Body of pancreas (tissue), 4 donors: ENCODE data around the gene SUN1. TPM values are rescaled to one million over a fixed set of nuclear protein-coding genes. Genes with fewer than 3 reads are reported as not detected.

ENCODE experiments used
- ATAC-seq: fragments of 150-250 bp; one replicate; pipeline ENCODE4 v1.9.1; 2016
- DNase-seq, 4 donors: peaks; one replicate each; pipeline ENCODE4 v3.0.0-alpha.2; 2019
- H3K27ac ChIP-seq, 4 donors: fragments of 200-600 bp; sonication (generic); 1 replicate in 3 of 4; 2 replicates in 1 of 4; pipeline versions ENCODE4 v1.5.1 to v1.6.1; 2016 to 2019; ENCODE audit warnings: mild to moderate bottlenecking in 1 of 4, mixed read lengths in 1 of 4, moderate library complexity in 1 of 4
- H3K27me3 ChIP-seq, 2 donors: fragments of 200-600 bp; sonication (generic); one replicate each; pipeline ENCODE4 v1.6.0; 2016; ENCODE audit warnings: mild to moderate bottlenecking in 1 of 2
- H3K36me3 ChIP-seq, 2 donors: fragments of 200-600 bp; sonication (generic); replicated peaks in 1 of 2; 2 replicates each; pipeline ENCODE4 v1.5.1; 2016; ENCODE audit warnings: low read depth in 2 of 2; ENCODE audit not compliant: insufficient read depth in 1 of 2
- H3K4me1 ChIP-seq: fragments of 200-600 bp; sonication (generic); one replicate; pipeline ENCODE4 v1.6.0; 2016
- H3K4me3 ChIP-seq, 2 donors: fragments of 200-600 bp; sonication (generic); 1 replicate in 1 of 2; 2 replicates in 1 of 2; pipeline ENCODE4 v1.5.1; 2016 to 2019
- H3K9me3 ChIP-seq, 3 donors: fragments of 200-600 bp; sonication (generic); 1 replicate in 2 of 3; 2 replicates in 1 of 3; pipeline ENCODE4 v1.5.1; 2016
- POLR2A ChIP-seq, 3 donors: fragments of 450-650 bp; IDR thresholded peaks; one replicate each; pipeline ENCODE4 v1.6.1; 2016; ENCODE audit warnings: antibody characterized with exemption in 3 of 3, mild to moderate bottlenecking in 2 of 3
- WGBS, 2 donors: methylation state at CpG; one replicate each; pipeline ENCODE4 v1.1.5; 2017; 5-methylcytosine and 5-hydroxymethylcytosine counted together
- intact Hi-C: fragments of 100-400 bp; cut with DNase I; formaldehyde crosslinking; loops from one replicate; pipeline ENCODE4 v1.15.1; 2023
- total RNA-seq, 2 donors: library from RNA; depleted of rRNA; stranded (reverse); fragments of >200 nt; gene quantifications; one replicate each; pipeline ENCODE4 v1.1.0, GENCODE V29; 2016
- TF ChIP-seq, protein P1 (sequence below), 7 experiments: fragments of 450-650 bp in 4 of 7; fragments of 200-600 bp in 3 of 7; sonication (generic) in 3 of 7; IDR thresholded peaks; one replicate each; pipeline ENCODE4 v1.5.1; 2016 to 2019; ENCODE audit warnings: antibody characterized with exemption in 7 of 7

The SUN1 gene
- total RNA-seq, 2 donors from 2014 or later: 75.8 to 122 TPM

GRCh38 chr7:910441-910861, 78.2 kb downstream of the SUN1 start:
- H3K27me3 ChIP-seq: no peaks in the 10 kb centered on the region
- TF ChIP-seq, protein P1, sequence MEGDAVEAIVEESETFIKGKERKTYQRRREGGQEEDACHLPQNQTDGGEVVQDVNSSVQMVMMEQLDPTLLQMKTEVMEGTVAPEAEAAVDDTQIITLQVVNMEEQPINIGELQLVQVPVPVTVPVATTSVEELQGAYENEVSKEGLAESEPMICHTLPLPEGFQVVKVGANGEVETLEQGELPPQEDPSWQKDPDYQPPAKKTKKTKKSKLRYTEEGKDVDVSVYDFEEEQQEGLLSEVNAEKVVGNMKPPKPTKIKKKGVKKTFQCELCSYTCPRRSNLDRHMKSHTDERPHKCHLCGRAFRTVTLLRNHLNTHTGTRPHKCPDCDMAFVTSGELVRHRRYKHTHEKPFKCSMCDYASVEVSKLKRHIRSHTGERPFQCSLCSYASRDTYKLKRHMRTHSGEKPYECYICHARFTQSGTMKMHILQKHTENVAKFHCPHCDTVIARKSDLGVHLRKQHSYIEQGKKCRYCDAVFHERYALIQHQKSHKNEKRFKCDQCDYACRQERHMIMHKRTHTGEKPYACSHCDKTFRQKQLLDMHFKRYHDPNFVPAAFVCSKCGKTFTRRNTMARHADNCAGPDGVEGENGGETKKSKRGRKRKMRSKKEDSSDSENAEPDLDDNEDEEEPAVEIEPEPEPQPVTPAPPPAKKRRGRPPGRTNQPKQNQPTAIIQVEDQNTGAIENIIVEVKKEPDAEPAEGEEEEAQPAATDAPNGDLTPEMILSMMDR (IDR thresholded peaks at IDR 0.05): no peak
- TF ChIP-seq POLR2A (IDR thresholded peaks at IDR 0.05): no peak
- 89 to 97% methylated on average over 5 to 11 of the region's 11 CpGs for WGBS, 2 donors
- no peak overlapping the region for H3K27ac ChIP-seq
- no peaks in the 10 kb centered on the region for H3K36me3 ChIP-seq
- no peaks in the 10 kb centered on the region for H3K4me1 ChIP-seq
- no peak overlapping the region for H3K4me3 ChIP-seq
- no peak for DNase-seq
- ATAC-seq: no peak
- no peaks in the 10 kb centered on the region for H3K9me3 ChIP-seq
- intact Hi-C loops: no loop called here

DNA sequence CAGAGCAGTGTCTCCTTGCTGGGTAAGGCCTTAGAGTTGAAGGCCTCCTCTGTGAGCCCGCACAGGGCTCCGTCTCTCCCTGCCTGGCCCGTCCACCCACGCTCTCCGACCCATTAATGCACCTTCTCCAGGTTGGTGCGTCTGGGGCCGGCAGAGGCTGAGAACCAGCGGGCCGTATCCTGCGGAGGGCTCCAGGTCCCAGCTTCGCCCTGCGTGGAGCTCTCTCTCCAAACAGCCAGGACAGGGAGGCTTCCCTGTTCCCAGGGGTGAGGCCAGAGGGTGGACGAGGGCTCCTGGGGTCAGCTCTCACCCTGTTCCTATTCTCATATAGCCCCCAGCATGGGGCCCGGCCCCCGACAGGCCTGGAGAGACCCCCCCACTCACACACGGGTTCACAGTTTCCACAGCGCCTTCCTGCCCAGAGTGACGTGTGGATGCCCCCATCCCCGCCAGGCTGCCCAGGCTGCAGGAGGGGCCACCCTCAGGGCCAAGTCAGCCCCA, 78.7 kb downstream of the SUN1 start:
- H3K27me3 ChIP-seq: no peaks in the 10 kb centered on the region
- H3K36me3 ChIP-seq: no peaks in the 10 kb centered on the region
- no peaks in the 10 kb centered on the region for H3K9me3 ChIP-seq
- no peak overlapping the region for H3K27ac ChIP-seq
- DNase-seq: no peak
- no peak for ATAC-seq
- intact Hi-C loops: no loop called here
- TF ChIP-seq POLR2A (IDR thresholded peaks at IDR 0.05): no peak
- TF ChIP-seq, protein P1 (IDR thresholded peaks at IDR 0.05): no peak
- 93 to 98% methylated on average over 9 to 13 of the region's 19 CpGs for WGBS, 2 donors
- H3K4me1 ChIP-seq: peaks cover 2% of the 10 kb centered on the region
- no peak overlapping the region for H3K4me3 ChIP-seq

- no peaks in the 10 kb centered on the region for H3K36me3 ChIP-seq
- TF ChIP-seq POLR2A (IDR thresholded peaks at IDR 0.05): no peak
- TF ChIP-seq, protein P1 (IDR thresholded peaks at IDR 0.05): no peak
- DNase-seq: no peak
- H3K9me3 ChIP-seq: no peaks in the 10 kb centered on the region
- no peak overlapping the region for H3K4me3 ChIP-seq
- ATAC-seq: no peak
- H3K27me3 ChIP-seq: no peaks in the 10 kb centered on the region
- intact Hi-C loops: no loop called here
- peaks cover 10% of the 10 kb centered on the region for H3K4me1 ChIP-seq
- no peak overlapping the region for H3K27ac ChIP-seq
- 85 to 100% methylated on average over 2 to 22 of the region's 41 CpGs for WGBS, 2 donors
Measured at GRCh38 chr7:911791-912480, 79.7 kb downstream of the SUN1 start.

DNA sequence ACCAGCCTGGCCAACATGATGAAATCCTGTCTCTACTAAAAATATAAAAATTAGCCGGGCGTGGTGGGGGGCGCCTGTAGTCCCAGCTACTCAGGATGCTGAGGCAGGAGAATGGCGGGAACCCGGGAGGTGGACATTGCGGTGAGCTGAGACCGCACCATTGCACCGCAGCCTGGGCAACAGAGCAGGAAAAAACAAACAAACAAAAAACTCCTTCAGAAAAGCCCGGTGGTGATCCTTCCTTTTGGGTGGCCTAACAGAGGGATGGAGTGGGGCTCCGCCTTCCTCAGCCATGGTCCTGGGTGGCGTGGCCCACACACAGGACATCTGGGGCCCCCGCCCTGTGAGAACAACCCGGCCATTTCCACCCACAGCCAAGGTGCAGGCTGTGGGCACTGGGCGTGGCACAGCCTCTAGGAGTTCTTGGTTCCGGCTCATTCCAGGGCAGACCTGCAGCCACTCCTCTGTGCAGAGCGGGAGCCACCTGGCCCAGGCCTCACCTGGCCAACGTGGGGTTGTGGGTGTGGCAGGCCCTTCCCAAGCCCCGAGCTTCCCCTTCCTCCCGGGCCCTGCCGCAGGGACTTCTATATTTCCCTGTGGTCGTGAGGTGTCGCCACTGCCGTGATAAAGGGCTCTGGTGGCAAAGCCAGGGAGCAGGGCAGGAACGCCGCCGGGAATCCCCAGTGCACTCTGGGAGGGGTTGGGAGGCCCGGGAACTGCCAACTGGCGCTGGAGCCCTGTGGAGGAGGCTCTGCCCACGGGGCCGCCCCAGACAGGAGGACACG, 81.7 kb downstream of the SUN1 start:
- DNase-seq (peak in 3 of 4 donors; percentile 42 to 57 (median 53)), ATAC-seq (peak; percentile 54)
- Histone ChIP-seq H3K9me3 (no peaks in the 10 kb centered on the region), H3K4me1 (peaks cover 10% of the 10 kb centered on the region), H3K4me3 (no peak overlapping the region), H3K27ac (peak overlapping the region in 2 of 4 donors; percentile 3 to 21), H3K27me3 (no peaks in the 10 kb centered on the region), H3K36me3 (no peaks in the 10 kb centered on the region)
- TF ChIP-seq, protein P1 (IDR thresholded peaks at IDR 0.05): peak in 1 of 7 experiments; percentile 13
- no peak for TF ChIP-seq POLR2A (IDR thresholded peaks at IDR 0.05)
- intact Hi-C loops: no loop called here
- WGBS, 2 donors: 79 to 91% methylated on average over 9 to 24 of the region's 31 CpGs
